ENCODE data around the gene CAMTA1. TPM values are rescaled to one million over a fixed set of nuclear protein-coding genes. Genes with fewer than 3 reads are reported as not detected.

Gene CAMTA1
- total and polyA plus RNA-seq, 8 donors = 42.8 to 213 (median 118) TPM

DNA sequence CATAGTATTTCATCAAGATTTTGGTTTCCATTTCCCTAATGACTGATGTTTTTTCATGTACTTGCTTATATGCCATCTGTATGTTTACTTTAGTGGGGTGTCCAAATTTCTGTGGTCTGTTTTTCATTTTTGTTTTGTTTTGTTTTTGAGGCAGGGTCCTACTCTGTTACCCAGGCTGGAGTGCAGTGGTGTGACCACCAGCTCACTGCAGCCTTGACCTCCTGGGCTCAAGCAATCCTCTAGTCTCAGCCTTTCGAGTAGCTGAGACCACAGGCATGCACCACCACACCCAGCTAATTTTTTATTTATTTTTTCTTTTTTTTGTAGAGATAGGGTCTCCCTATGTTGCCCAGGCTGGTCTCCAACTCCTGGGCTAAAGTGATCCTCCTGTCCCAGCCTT is 607.9 kb downstream of the CAMTA1 start:
- Histone ChIP-seq H3K4me3 (no peak overlapping the region), H3K9me3 (peaks cover 0 to 20% (median 12%) of the 10 kb centered on the region in 4 donors), H3K4me1 (peaks cover 0 to 16% (median 8%) of the 10 kb centered on the region in 4 donors), H3K27ac (no peak overlapping the region), H3K27me3 (no peaks in the 10 kb centered on the region), H3K36me3 (no peaks in the 10 kb centered on the region)
- WGBS, 5 donors = 52 to 78% (median 57%) methylated on average over 1 of the region's 1 CpG
- DNase-seq = no peak
- intact Hi-C loops (cut with DNase I; ENCODE audit: low total_unique reads) = no loop called here
- no peak for TF ChIP-seq EP300 (IDR thresholded peaks at IDR 0.05)
- TF ChIP-seq, protein P1, sequence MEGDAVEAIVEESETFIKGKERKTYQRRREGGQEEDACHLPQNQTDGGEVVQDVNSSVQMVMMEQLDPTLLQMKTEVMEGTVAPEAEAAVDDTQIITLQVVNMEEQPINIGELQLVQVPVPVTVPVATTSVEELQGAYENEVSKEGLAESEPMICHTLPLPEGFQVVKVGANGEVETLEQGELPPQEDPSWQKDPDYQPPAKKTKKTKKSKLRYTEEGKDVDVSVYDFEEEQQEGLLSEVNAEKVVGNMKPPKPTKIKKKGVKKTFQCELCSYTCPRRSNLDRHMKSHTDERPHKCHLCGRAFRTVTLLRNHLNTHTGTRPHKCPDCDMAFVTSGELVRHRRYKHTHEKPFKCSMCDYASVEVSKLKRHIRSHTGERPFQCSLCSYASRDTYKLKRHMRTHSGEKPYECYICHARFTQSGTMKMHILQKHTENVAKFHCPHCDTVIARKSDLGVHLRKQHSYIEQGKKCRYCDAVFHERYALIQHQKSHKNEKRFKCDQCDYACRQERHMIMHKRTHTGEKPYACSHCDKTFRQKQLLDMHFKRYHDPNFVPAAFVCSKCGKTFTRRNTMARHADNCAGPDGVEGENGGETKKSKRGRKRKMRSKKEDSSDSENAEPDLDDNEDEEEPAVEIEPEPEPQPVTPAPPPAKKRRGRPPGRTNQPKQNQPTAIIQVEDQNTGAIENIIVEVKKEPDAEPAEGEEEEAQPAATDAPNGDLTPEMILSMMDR (IDR thresholded peaks at IDR 0.05) = no peak
- TF ChIP-seq POLR2AphosphoS5 (IDR thresholded peaks at IDR 0.05) = no peak
- TF ChIP-seq POLR2A (IDR thresholded peaks at IDR 0.05) = no peak

DNA sequence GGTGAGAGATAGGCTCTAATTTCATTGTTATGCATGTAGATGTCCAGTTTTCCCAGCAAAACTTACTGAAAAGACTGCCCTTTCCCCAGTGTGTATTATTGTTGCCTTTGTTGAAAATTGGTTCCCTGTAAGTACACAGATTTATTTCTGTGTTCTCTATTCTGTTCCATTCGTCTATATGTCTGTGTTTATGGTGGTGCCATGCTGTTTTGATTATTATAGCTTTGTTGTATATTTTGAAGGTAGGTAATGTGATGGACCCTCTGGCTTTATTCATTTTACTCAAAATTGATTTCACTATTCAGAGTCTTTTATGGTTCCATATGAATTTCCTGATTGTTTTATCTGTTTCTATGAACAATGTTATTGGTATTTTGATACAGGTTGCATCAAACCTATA is 610.0 kb downstream of the CAMTA1 start:
- Histone ChIP-seq H3K9me3 (peaks cover 0 to 28% (median 22%) of the 10 kb centered on the region in 4 donors), H3K36me3 (no peaks in the 10 kb centered on the region), H3K4me1 (no peaks in the 10 kb centered on the region), H3K4me3 (no peak overlapping the region), H3K27ac (no peak overlapping the region), H3K27me3 (no peaks in the 10 kb centered on the region)
- WGBS, 5 donors = 67 to 76% (median 71%) methylated on average over 1 of the region's 1 CpG
- no peak for DNase-seq
- TF ChIP-seq POLR2A (IDR thresholded peaks at IDR 0.05) = no peak
- intact Hi-C loops (cut with DNase I; ENCODE audit: low total_unique reads) = no loop called here

DNA sequence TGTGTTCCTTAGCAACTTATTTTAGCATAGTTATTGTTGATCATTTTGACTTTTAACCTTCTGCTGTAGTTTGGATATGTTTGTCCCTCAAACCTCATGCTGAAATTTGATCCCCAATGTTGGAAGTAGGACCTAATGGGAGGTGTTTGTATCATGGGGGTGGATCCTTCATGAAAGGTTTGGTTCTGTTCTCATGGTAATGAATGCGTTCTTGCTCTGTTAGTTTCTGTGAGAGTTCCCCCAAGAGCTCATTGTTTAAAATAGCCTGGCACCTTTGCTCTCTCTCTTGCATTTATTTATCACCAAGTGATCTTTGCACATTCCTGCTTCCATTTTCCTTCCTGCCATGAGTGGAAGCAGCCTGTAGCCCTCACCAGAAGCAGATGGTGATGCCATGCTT is 613.7 kb downstream of the CAMTA1 start:
- Histone ChIP-seq H3K9me3 (peaks cover 0 to 28% (median 22%) of the 10 kb centered on the region in 4 donors), H3K27ac (no peak overlapping the region), H3K36me3 (no peaks in the 10 kb centered on the region), H3K4me1 (no peaks in the 10 kb centered on the region), H3K4me3 (no peak overlapping the region), H3K27me3 (no peaks in the 10 kb centered on the region)
- 44 to 64% (median 50%) methylated on average over 1 of the region's 1 CpG for WGBS, 5 donors
- intact Hi-C loops (cut with DNase I; ENCODE audit: low total_unique reads) = no loop called here
- TF ChIP-seq, protein P1 (IDR thresholded peaks at IDR 0.05) = no peak
- TF ChIP-seq POLR2A (IDR thresholded peaks at IDR 0.05) (no peak), EP300 (IDR thresholded peaks at IDR 0.05) (no peak), POLR2AphosphoS5 (IDR thresholded peaks at IDR 0.05) (no peak)
- no peak for DNase-seq

DNA sequence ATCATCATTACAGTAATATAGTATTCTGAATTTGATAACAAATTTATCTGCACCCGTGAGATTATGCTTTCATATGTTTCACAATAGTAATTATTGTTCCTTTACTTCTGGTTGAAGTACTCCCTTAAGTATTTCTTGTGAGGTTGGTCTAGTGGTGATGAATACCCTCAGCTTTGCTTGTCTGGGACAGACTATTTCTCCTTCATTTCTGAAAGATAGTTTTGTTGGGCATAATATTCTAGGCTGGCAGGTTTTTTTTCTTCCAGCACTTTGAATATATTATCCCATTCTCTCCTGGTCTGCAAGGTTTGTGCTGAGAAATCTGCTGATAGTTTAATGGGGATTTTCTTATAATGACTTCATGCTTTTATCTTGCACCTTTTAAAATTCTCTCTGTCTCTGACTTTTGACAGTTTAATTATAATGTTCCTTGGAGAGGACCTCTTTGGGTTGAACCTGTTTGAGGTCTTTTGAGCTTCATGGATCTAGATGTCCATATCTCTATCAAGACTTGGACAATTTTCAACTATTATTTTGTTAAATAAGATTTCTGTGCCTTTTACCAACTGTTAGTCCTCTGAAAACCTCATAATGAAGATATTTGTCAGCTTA is 614.4 kb downstream of the CAMTA1 start:
- no peak for DNase-seq
- no peak overlapping the region for H3K27ac ChIP-seq
- intact Hi-C loops (cut with DNase I; ENCODE audit: low total_unique reads) = no loop called here
- no peak overlapping the region for H3K4me3 ChIP-seq
- no peaks in the 10 kb centered on the region for H3K4me1 ChIP-seq
- no peaks in the 10 kb centered on the region for H3K36me3 ChIP-seq
- H3K9me3 ChIP-seq = peaks cover 0 to 28% (median 22%) of the 10 kb centered on the region in 4 donors
- TF ChIP-seq, protein P1 (IDR thresholded peaks at IDR 0.05) = no peak
- no peak for TF ChIP-seq POLR2A (IDR thresholded peaks at IDR 0.05)
- no peak for TF ChIP-seq EP300 (IDR thresholded peaks at IDR 0.05)
- TF ChIP-seq POLR2AphosphoS5 (IDR thresholded peaks at IDR 0.05) = no peak
- H3K27me3 ChIP-seq = no peaks in the 10 kb centered on the region
- WGBS, 5 donors = 67 to 86% (median 81%) methylated on average over 1 of the region's 1 CpG

DNA sequence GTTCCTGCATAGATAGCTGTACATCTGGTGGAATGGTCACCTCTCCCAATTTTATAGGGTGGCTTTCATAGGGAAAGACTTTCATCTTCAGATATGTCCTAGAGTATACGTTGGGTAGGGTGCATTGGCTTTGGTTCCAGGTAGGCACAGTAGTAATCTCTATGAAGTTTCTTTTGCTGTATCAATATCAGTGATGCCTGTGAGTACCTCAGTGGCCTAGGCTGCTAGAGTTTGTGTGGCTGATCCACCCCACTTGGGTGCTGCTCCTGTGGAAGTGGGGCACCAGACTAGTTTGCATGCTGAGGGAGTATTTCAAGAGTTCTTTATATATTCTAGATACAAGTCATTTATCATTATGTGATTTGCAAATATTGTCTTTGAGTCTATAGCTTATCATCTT is 615.3 kb downstream of the CAMTA1 start:
- intact Hi-C loops (cut with DNase I; ENCODE audit: low total_unique reads) = no loop called here
- Histone ChIP-seq H3K4me1 (no peaks in the 10 kb centered on the region), H3K4me3 (no peak overlapping the region), H3K27me3 (no peaks in the 10 kb centered on the region), H3K9me3 (peaks cover 0 to 22% (median 19%) of the 10 kb centered on the region in 4 donors), H3K36me3 (no peaks in the 10 kb centered on the region), H3K27ac (no peak overlapping the region)
- 75 to 100% (median 91%) methylated on average over 1 of the region's 1 CpG for WGBS, 5 donors
- TF ChIP-seq, protein P1 (IDR thresholded peaks at IDR 0.05) = no peak
- TF ChIP-seq EP300 (IDR thresholded peaks at IDR 0.05) = no peak
- no peak for TF ChIP-seq POLR2A (IDR thresholded peaks at IDR 0.05)
- TF ChIP-seq POLR2AphosphoS5 (IDR thresholded peaks at IDR 0.05) = no peak
- peak in 1 of 2 donors; percentile 16 for DNase-seq

Data from stomach (tissue), 9 donors.